Hepatocyte (in vitro differentiated cells): ENCODE data around the gene ASTN2. TPM values are rescaled to one million over a fixed set of nuclear protein-coding genes. Genes with fewer than 3 reads are reported as not detected.

ENCODE experiments used
- DNase-seq: peaks from one replicate; pipeline ENCODE4 v3.0.0-alpha.2; 2016; ENCODE audit warnings: low spot score
- H2AFZ ChIP-seq: fragments of 200-600 bp; sonication (generic); 2 replicates; pipeline ENCODE4 v1.6.0; 2016; ENCODE audit warnings: antibody characterized with exemption, mild to moderate bottlenecking
- H3K27ac ChIP-seq: fragments of 200-600 bp; sonication (generic); 2 replicates; pipeline ENCODE4 v1.5.1; 2016; ENCODE audit warnings: mild to moderate bottlenecking
- H3K27me3 ChIP-seq: fragments of 200-600 bp; sonication (generic); 2 replicates; pipeline ENCODE4 v1.6.1; 2016
- H3K36me3 ChIP-seq: fragments of 200-600 bp; sonication (generic); replicated peaks from 2 replicates; pipeline ENCODE4 v1.5.1; 2016; ENCODE audit warnings: low read depth; ENCODE audit not compliant: insufficient read depth
- H3K4me1 ChIP-seq: fragments of 200-600 bp; sonication (generic); 2 replicates; pipeline ENCODE4 v1.5.1; 2016; ENCODE audit warnings: mild to moderate bottlenecking, moderate library complexity; ENCODE audit not compliant: insufficient read depth
- H3K4me2 ChIP-seq: fragments of 200-600 bp; sonication (generic); 2 replicates; pipeline ENCODE4 v1.6.0; 2016
- H3K4me3 ChIP-seq: fragments of 200-600 bp; sonication (generic); 2 replicates; pipeline ENCODE4 v1.5.1; 2016; ENCODE audit warnings: mild to moderate bottlenecking
- H3K79me2 ChIP-seq: fragments of 200-600 bp; sonication (generic); 2 replicates; pipeline ENCODE4 v1.6.0; 2017; ENCODE audit warnings: mild to moderate bottlenecking
- H3K9me2 ChIP-seq: fragments of 200-600 bp; sonication (generic); replicated peaks from 2 replicates; pipeline ENCODE4 v1.6.0; 2017; ENCODE audit warnings: mild to moderate bottlenecking; ENCODE audit not compliant: insufficient read depth
- H3K9me3 ChIP-seq: fragments of 200-600 bp; sonication (generic); 2 replicates; pipeline ENCODE4 v1.5.1; 2016; ENCODE audit warnings: low read depth, mild to moderate bottlenecking
- H4K20me1 ChIP-seq: fragments of 200-600 bp; sonication (generic); 2 replicates; pipeline ENCODE4 v1.6.0; 2016; ENCODE audit warnings: mild to moderate bottlenecking; ENCODE audit not compliant: insufficient read depth, poor library complexity, severe bottlenecking
- EZH2 ChIP-seq: fragments of 200-600 bp; sonication (generic); IDR thresholded peaks from 2 replicates; pipeline ENCODE4 v1.6.1; 2016; ENCODE audit warnings: antibody characterized with exemption, mild to moderate bottlenecking, borderline replicate concordance
- EZH2phosphoT487 ChIP-seq: fragments of 200-600 bp; sonication (generic); IDR thresholded peaks from one replicate; pipeline ENCODE4 v1.6.1; 2018; ENCODE audit warnings: antibody characterized with exemption, mild to moderate bottlenecking, low read depth, moderate library complexity; ENCODE audit not compliant: unreplicated experiment, severe bottlenecking
- WGBS: methylation state at CpG from one replicate; pipeline ENCODE4 v1.1.6; 2016; ENCODE audit warnings: low lambda C conversion rate; ENCODE audit errors: missing lambda C conversion rate; 5-methylcytosine and 5-hydroxymethylcytosine counted together
- polyA plus RNA-seq: library from polyadenylated mRNA; unstranded; fragments of >200 nt; fragmentation: Nextera tagmentation; extraction: Ambion mirVana; gene quantifications from 2 replicates; pipeline ENCODE4 v1.2.1, GENCODE V29; 2016
- total RNA-seq: library from RNA; depleted of rRNA; stranded (reverse); fragments of >200 nt; gene quantifications from 2 replicates; pipeline ENCODE4 v1.2.3, GENCODE V29; 2014
- TF ChIP-seq, protein P1 (sequence below): fragments of 200-600 bp; sonication (generic); IDR thresholded peaks from 2 replicates; pipeline ENCODE4 v1.5.1; 2016; ENCODE audit warnings: antibody characterized with exemption, mild to moderate bottlenecking; ENCODE audit not compliant: poor library complexity

Gene ASTN2
- total and polyA plus RNA-seq, 2 experiments from 2014 or later: 6.4 to 8.4 TPM

DNA sequence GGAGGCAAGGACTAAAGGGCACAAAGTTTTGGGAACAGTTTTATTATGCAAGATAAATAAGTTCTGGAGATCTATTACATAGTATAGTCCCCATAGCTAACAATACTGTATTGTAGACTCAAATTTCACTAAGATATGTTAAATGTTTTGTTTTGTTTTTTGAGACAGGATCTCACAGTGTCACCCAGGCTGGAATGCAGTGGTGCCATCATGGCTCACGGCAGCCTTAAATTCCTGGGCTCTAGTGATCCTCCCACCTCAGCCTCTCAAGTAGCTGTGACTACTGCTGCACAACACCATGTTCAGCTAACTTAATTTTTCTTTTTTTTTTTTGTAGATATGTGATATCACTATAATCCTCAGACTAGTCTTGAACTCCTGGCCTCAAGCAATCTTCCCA is 618.2 kb downstream of the ASTN2 start:
- H3K9me3 ChIP-seq: no peaks in the 10 kb centered on the region

DNA sequence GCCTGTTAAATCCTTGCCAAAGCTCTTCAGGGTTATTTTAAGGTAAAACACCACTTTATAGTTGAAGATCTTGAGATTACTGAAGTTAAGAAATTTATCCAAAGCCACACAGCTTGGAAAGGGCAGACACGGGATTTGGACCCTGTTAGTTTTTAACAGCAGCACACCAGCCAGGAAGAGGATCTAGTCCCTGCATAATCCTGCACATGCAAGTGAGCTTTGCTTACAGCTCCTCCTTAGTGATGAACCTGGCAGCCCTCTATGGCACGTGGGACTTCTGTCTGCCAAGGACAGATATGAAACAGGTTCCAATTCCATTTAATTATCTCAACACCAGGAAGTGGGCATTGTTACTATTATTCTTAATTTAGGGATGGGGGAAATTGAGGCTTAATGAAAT is 619.0 kb downstream of the ASTN2 start:
- H3K79me2 ChIP-seq: no peaks in the 10 kb centered on the region
- DNase-seq: no peak
- H3K9me2 ChIP-seq: no peaks in the 10 kb centered on the region
- no peaks in the 10 kb centered on the region for H3K36me3 ChIP-seq
- peaks cover 6% of the 10 kb centered on the region for H3K27me3 ChIP-seq
- no peaks in the 10 kb centered on the region for H3K9me3 ChIP-seq
- H3K27ac ChIP-seq: no peak overlapping the region
- no peaks in the 10 kb centered on the region for H4K20me1 ChIP-seq
- no peak overlapping the region for H3K4me3 ChIP-seq
- 36% methylated on average over 2 of the region's 2 CpGs for WGBS
- H3K4me2 ChIP-seq: no peak overlapping the region
- no peaks in the 10 kb centered on the region for H3K4me1 ChIP-seq
- no peak for TF ChIP-seq EZH2
- no peak overlapping the region for H2AFZ ChIP-seq

More for the DNA sequence above, 618.2 kb downstream of the ASTN2 start:
- 79% methylated on average over 1 of the region's 1 CpG for WGBS
- no peak overlapping the region for H3K27ac ChIP-seq
- no peaks in the 10 kb centered on the region for H3K4me1 ChIP-seq
- DNase-seq: no peak
- no peak overlapping the region for H3K4me2 ChIP-seq
- H3K36me3 ChIP-seq: no peaks in the 10 kb centered on the region
- H2AFZ ChIP-seq: no peak overlapping the region
- H4K20me1 ChIP-seq: no peaks in the 10 kb centered on the region
- no peak overlapping the region for H3K4me3 ChIP-seq
- TF ChIP-seq EZH2 (no peak), EZH2phosphoT487 (no peak)
- TF ChIP-seq, protein P1, sequence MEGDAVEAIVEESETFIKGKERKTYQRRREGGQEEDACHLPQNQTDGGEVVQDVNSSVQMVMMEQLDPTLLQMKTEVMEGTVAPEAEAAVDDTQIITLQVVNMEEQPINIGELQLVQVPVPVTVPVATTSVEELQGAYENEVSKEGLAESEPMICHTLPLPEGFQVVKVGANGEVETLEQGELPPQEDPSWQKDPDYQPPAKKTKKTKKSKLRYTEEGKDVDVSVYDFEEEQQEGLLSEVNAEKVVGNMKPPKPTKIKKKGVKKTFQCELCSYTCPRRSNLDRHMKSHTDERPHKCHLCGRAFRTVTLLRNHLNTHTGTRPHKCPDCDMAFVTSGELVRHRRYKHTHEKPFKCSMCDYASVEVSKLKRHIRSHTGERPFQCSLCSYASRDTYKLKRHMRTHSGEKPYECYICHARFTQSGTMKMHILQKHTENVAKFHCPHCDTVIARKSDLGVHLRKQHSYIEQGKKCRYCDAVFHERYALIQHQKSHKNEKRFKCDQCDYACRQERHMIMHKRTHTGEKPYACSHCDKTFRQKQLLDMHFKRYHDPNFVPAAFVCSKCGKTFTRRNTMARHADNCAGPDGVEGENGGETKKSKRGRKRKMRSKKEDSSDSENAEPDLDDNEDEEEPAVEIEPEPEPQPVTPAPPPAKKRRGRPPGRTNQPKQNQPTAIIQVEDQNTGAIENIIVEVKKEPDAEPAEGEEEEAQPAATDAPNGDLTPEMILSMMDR: no peak
- no peaks in the 10 kb centered on the region for H3K9me2 ChIP-seq
- H3K27me3 ChIP-seq: peaks cover 8% of the 10 kb centered on the region
- no peaks in the 10 kb centered on the region for H3K79me2 ChIP-seq

DNA sequence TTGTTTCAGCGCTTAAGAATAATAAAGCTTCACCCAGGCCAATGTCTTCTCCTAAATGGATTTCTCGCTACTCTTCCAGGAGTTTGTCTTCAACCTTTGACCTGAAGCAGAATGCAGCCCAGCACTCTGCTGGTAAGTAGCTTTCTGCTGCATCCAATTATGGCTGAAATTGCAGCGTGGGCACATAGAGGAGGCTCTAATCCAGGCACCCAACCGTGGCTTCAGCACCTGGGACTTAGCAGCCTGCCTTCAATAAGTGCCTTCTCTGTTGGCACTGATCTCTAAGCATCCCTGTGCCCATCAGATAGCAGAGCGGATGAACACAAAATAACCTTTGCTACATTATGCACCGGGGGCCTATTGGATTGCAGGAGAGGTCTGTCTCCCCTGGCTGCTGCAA is 622.6 kb downstream of the ASTN2 start:
- Histone ChIP-seq H3K4me2 (no peak overlapping the region), H2AFZ (no peak overlapping the region), H4K20me1 (no peaks in the 10 kb centered on the region), H3K9me3 (no peaks in the 10 kb centered on the region), H3K36me3 (no peaks in the 10 kb centered on the region), H3K9me2 (no peaks in the 10 kb centered on the region), H3K27ac (no peak overlapping the region), H3K27me3 (no peaks in the 10 kb centered on the region), H3K79me2 (no peaks in the 10 kb centered on the region), H3K4me1 (no peaks in the 10 kb centered on the region), H3K4me3 (no peak overlapping the region)
- no peak for DNase-seq
- 67% methylated on average over 6 of the region's 6 CpGs for WGBS
- TF ChIP-seq, protein P1: no peak
- TF ChIP-seq EZH2phosphoT487: no peak
- no peak for TF ChIP-seq EZH2

DNA sequence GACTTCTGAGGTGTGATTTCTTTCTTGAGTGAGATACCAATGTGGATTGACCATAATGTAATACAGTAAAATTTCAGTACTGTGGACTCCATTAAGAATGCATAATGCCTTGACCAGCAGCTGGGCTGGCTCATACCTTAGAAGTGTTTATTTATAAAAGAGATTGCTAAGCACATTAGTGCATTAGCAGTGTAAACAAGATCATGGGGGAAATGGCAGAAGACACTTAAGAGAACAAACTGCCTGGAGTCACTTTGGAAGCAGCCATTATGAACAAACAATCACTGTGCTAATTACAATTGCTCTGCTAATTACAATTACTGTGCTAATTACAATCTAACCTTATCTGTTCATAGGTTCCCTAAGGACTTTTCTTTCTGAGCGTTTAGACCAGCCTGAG is 623.5 kb downstream of the ASTN2 start:
- Histone ChIP-seq H3K4me3 (no peak overlapping the region), H3K27me3 (no peaks in the 10 kb centered on the region), H3K9me3 (no peaks in the 10 kb centered on the region), H3K4me1 (no peaks in the 10 kb centered on the region), H4K20me1 (no peaks in the 10 kb centered on the region), H2AFZ (no peak overlapping the region), H3K36me3 (no peaks in the 10 kb centered on the region), H3K9me2 (no peaks in the 10 kb centered on the region), H3K79me2 (no peaks in the 10 kb centered on the region), H3K27ac (no peak overlapping the region), H3K4me2 (no peak overlapping the region)
- no peak for TF ChIP-seq EZH2phosphoT487
- TF ChIP-seq, protein P1: no peak
- TF ChIP-seq EZH2: no peak
- 38% methylated on average over 1 of the region's 1 CpG for WGBS
- no peak for DNase-seq
